T-helper 1 cell treated with Interleukin-12 subunit alpha and Interleukin-12 subunit beta and Interleukin-4 antibody, amounts not matched to agents 30 ng/mL and 1 ng/mL, for 36 hours (primary cell): ENCODE data around the gene SYTL3. TPM values are rescaled to one million over a fixed set of nuclear protein-coding genes. Genes with fewer than 3 reads are reported as not detected.

Experiments used
- intact Hi-C: fragments of 100-400 bp; cut with micrococcal nuclease; formaldehyde crosslinking; loops from one replicate; pipeline ENCODE4 v1.15.1; 2024
- total RNA-seq: library from RNA; stranded (reverse); gene quantifications from 2 replicates; pipeline ENCODE4 v1.2.3, GENCODE V29; 2022

SYTL3 gene
- total RNA-seq, 1 donor from 2014 or later = 64.0 TPM

DNA sequence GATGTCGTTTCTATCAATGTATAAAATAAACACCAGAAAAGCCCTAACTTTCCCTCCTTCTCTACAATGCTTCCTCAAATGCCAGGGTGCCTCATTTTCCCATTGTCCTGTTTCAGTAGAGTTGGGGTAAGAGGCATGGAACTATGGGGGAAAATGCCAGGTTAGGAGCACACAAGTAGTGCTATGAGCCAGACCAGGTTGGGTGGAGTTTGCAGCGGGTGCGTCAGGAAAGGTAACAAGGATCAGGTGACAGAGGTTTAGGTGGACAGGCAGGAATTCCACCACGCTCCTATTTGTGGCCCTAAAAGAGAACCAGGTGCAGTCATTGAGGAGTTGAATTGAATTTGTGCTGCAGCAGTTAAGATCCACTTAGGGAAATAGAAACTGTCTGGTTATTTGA, 36.5 kb downstream of the SYTL3 start:
- intact Hi-C loops = loop anchor here (1.0 to 2.0 kb wide), 3 partner anchors 126 to 480 kb away; partner anchors contain the start of gene TMEM181

DNA sequence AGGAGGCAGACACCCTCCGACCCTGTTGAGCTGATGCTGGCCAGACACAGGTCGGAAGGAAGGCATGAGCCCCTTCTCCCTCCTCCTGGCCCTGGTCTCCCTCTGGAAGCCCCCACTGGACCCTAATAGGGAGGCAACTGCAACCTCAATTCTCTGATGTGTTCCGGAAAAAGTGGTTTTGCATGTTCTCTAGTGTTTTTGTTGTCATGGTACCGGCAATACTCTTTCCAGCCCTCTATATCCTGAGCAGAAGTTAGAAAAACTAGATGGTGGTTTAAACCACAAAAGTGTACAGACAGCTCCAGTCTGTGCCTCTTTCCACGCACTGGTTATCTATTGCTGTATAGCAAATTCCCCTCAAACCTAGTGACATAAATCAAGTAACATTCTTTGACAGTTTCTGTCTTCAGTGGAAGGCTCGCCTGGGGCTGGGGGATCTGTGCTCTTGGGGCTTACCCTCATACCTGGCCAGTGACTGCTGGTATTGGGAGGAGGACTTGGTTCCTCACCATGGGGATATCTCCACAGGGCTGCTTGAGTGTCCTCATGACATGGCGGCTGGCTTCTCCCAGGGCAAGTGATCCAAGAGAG, 37.0 kb downstream of the SYTL3 start:
- intact Hi-C loops = loop anchor here (1.0 to 2.0 kb wide), 10 partner anchors 27 to 519 kb away; partner anchors contain the start of genes DYNLT1, GTF2H5, SERAC1 and TMEM181

DNA sequence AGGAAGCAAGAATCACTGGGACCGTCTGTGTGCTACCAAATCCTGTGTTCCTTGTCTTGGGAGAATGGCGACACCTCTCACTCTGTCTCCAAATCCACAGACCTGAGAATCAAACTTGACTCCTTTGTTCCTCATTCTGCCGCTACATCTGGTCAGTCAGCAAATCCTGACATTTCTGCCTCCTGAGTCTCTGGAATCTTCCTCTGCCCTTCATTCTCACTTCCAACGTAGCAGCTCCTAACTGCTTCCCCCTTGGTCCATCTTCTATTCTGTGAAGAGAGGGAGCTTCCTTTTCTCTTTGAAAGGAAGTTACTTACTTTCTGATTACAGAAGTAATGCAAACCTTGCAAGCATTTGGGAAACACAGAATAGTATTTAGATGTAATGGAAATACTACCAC, 37.7 kb downstream of the SYTL3 start:
- intact Hi-C loops = loop anchor here (1.0 to 2.0 kb wide), 9 partner anchors 27 to 519 kb away; partner anchors contain the start of genes DYNLT1, GTF2H5, SERAC1 and TMEM181

DNA sequence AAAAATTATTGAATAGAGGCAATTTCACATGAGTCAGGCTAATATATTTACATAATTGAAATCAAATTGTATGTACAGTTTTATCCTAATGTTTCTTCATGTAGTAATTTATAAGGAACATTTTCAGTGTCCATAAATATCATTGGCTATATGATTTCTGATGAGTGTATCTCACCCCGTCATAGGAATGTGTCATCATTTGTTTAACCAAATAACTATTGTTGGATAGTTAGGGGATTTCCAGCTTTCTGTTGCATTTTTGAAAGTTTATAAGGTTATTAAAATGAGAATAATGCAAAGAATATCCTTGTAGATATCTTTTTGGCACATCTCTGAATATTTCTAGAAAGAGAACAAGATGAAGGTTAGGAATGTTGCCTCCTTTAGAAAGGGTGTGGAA, 39.0 kb downstream of the SYTL3 start:
- intact Hi-C loops = no loop called here

DNA sequence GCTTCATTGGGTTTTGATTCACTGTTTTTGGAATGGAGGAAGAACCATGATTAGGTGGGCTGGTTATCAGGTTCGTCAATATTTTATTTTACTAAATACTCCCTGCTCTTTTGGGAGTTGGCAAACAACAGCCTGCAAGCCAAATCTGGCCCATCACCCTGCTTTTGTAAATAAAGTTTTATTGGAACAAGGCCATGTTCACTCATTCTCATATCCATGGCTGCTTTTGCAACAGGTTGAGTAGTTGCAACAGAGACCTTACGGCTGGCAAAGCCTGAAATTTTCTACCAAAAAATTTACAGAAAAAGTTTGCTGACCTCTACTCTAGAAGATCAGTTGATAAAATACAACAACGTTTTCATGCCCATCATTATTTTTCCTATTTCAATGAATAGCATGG, 45.1 kb downstream of the SYTL3 start:
- intact Hi-C loops = no loop called here

DNA sequence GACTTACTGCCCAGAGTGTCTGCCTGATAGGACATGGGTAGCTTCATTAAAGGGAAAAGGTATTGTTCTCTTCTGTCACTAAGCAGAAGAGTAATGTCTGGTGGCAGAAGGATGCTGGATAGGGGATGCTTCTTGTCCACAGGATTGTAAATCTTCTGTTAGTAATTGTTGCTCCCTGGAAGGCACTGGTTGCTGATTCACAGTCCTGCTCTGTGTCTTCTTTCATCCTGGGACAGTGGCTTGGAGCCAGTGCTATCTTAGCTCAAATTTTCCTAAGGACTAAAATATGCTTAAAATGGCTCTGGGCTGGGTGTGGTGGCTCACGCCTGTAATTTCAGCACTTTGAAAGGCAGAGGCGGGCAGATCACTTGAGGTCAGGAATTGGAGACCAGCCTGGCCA, 48.0 kb downstream of the SYTL3 start:
- intact Hi-C loops = no loop called here

DNA sequence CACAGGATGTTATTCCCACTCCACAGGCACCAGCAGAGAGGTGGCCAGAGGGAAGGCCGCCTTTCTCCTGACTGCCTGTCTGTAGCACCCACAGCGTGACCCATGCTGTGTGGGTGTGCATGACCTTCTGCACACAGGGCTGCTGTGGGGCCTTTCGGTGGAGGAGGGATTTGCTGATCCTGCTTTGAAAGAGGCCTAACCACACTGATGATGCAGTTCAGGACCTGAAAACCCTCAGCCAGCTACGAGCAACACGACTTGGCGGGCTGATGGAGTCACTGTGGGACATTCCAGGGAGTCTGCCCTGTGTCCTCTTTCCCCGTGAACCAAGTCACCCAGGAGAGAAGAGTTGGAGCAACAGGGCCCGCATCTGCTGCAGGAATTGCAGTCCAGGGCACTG, 49.1 kb downstream of the SYTL3 start:
- intact Hi-C loops = no loop called here

DNA sequence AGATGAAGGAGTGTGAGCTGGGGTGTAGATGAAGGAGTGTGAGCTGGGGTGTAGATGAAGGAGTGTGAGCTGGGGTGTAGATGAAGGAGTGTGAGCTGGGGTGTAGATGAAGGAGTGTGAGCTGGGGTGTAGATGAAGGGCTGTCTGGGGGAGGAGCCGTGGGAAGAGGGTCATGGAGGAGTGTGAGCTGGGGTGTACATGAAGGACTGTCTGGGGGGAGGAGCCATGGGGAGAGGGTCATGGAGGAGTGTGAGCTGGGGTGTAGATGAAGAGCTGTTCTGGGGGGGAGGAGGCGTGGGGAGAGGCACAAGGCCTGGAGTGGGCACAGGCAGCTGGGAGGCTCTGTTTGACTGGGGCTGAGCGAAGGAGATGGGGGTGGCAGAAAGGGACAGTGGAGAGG, 51.4 kb downstream of the SYTL3 start:
- intact Hi-C loops = loop anchor here (10.0 kb wide), 1 partner anchor 404 kb away; no protein-coding TSS in a partner anchor

DNA sequence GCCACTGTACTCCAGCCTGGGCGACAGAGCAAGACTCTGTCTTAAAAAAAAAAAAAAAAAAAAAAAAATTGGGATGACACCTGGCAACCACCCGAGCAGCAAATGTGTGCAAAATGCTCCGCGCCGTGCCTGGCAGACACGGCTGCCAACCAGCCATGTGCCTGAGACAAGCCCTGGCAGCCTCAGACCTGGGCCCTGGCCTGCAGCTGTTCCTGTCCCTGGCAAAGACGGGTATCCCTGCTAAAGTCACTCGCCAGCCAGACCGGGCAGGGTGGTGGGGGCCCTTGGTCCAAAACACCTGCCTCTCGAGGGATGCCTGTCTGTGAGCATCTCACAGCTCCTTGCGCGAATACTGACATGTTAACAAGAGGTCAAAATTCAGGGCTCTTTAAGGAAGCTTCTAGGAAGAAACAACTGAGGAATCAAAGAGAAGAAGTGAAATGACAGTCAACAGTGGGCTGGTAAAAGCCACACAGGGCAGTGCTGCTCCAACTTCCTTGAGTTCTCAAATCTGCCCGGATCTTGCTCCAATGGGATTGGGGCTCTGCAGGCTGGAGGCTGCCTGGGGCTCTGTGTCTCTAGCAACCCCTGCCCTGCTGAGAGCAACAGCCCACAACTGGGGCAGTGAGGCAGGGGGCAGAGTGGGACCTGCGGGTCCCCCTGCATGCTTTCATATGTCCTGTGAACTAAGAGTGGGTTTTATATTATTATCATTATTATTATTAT, 53.4 kb downstream of the SYTL3 start:
- intact Hi-C loops = loop anchor here (2.0 to 10.0 kb wide), 2 partner anchors 402 to 432 kb away; no protein-coding TSS in a partner anchor

DNA sequence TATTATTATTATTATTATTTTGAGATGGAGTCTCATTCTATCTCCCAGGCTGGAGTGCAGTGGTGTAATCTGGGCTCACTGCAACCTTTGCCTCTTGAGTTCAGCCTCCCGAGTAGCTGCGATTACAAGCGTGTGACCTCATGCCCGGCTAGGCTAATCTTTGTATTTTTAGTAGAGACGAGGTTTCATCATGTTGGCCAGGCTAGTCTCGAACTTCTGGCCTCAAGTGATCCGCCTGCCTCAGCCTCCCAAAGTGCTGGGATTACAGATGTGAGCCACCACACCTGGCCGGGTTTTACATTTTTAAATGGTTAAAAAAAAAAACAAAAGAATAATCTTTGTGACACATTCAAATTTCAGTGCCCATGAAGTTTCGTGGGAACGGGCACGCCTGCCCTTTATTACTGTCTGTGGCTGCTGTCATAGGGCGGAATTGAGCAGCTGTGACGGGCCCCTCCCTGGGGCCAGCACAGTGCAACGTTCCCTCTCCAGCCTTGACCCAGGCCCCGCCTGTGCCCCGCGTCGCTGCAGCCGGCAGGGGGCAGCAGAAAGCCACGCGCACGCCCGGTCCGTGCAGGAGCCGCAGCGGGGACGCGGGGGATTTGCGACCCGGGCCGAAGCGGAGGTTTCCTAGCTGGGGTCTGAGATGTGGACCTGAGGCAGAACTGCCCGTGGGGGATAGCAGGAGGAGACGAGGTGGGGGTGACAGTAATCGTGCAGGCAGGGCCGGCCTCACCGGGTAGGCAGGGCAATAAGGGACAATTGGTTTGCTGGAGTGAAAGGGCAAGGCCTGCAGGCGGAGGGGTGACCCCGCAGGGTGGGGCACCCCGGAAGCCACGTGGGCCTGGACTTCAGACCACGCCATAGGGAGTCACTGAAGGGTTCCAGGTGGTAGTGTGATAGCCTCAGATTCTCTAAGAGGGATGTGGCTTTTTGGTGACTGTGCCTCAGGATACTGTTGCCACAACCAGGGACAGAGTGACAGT, 54.3 kb downstream of the SYTL3 start:
- intact Hi-C loops = loop anchor here (1.0 to 10.0 kb wide), 6 partner anchors 16 to 431 kb away; no protein-coding TSS in a partner anchor

DNA sequence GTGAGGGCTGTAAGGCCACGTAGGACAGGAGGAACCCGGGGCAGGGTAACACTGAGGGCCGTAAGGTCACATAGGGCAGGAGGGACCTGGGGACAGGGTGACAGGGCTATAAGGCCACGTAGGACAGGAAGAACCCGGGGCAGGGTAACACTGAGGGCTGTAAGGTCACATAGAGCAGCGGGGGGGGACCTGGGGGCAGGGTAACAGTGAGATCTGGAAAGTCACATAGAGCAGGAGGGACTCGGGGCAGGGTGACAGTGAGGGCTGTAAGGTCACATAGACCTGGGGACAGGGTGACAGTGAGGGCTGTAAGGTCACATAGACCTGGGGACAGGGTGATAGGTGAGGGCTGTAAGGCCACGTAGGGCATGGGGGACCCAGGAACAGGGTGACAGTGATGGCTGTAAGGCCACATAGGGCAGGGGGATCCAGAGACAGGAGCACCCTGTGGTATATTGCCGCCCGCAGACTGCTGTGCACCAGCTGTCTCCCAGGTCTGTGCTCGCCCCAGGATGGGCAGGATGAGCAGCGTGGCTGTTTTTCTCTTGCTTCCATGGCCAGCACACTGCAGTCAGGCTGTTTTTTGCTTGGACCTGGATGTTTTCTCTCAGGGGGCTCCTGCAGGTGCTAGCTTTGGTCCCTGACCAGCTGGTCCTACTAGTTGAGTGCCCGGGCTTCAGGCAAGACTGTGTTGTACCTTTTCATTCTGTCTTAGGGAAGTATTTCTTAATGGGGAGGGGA, 55.7 kb downstream of the SYTL3 start:
- intact Hi-C loops = loop anchor here (10.0 kb wide), 1 partner anchor 399 kb away; no protein-coding TSS in a partner anchor

DNA sequence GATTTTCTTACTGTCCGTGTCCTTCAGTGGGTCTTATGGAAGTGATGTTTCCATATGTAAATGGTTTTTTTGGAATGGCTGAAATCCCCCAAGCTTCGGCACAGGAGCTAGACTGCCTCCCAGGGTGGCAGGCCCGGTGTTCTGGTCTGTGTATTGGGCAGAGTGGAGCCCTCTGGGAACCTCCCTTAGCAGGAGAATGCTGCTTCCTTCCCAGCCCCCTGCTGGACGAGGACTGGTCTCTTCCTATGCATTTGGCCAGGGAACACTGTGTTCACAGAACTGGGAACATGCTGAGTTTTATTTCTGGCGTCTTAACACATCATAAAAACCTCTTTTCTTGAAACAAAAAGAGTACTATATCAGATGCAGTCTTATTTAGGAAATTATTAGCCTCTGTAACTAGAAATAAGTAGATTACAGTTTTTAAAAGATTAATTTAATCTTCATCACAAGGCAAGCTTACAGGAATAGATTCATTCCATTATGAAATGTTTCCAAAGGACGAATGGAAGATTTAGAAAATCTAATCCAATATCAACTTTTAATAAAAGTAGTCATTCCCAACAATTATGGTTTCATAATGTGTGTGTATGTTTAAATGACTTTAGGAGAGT, 56.6 kb downstream of the SYTL3 start:
- intact Hi-C loops = loop anchor here (10.0 kb wide), 1 partner anchor 398 kb away; no protein-coding TSS in a partner anchor

DNA sequence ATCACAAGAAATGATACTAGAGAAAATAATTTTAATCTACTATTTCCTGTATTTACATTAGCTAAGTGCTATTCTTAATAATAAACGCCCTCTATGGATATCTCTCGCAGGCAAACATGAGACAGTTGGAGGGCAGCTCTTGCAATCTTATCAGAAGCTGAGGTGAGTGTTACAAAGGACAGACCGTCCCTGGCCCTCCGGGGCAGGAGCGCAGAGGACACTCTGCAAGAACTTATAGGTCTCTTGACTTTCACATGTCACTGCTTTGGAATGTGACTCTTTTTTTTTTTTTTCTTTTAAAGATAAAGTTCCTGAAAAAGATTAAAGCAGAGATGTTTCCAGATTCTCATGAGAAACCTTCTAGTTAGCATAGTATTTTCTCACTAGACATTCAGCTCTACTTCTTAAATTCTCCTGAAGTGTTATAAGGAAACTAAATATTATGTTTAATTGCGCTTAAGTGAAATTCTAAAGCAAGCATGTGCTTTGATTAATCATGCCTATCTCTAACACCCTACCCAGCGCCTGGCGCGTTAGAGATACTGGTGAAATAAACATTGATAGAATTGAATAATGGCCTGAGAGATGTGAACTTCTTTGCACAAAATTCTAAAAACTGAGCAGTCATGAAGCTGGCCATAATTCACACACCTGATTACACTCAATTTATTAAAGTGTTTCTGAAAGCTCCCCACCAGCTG, 57.4 kb downstream of the SYTL3 start:
- intact Hi-C loops = loop anchor here (10.0 kb wide), 1 partner anchor 398 kb away; no protein-coding TSS in a partner anchor

DNA sequence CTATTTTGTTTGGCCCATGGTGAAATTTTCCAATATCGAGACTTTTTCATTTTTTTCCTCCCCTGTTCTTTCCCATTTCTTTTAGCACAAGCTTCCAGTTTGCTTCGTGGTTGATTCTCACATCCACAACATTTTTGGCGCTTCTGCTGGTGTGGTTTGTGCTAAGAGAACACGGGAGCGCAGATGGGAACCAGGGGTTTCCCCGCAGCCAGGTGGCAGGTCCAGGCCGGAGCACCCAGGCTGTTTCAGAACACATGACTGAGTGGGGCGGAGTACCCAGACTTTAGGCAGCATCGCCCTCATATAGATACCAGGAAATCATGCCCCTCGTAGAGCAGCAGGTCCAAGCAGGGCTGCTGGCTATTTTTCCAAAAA, 58.0 kb downstream of the SYTL3 start:
- intact Hi-C loops = loop anchor here (10.0 kb wide), 1 partner anchor 397 kb away; no protein-coding TSS in a partner anchor

DNA sequence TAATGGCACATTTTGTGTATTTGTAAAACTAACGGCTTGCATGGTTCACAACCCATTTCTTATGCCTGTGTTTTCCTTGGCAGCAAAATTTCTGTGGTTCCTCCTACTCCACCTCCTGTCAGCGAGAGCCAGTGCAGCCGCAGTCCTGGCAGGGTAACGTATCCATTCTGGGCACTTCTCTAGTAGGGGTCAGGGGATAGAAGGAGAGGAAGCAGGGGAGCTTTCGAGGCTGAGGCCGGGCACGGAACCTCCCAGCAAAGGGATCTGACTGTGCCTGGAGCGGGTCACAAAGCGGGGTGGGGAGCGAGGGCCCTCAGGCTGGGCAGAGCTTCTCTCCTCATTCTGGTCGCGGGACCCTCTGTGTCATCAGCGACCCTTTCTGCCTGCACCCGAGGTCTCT, 58.4 kb downstream of the SYTL3 start:
- intact Hi-C loops = loop anchor here (10.0 kb wide), 1 partner anchor 397 kb away; no protein-coding TSS in a partner anchor

DNA sequence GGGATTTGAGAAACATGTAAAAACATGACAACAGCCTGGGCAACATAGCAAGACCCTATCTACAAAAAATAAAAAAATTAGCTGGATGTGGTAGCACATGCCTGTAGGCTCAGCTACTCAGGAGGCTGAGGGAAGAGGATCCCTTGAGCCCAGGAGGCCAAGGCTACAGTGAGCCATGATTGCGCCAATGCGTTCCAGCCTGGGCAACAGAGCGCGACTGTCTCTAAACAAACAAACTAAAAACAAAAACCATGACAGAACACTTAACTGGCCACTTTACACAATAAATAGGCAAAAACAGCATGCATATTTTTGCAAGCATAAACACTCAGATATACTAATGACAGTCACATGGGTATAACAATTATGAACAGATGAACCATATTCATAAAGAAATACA, 60.0 kb downstream of the SYTL3 start:
- intact Hi-C loops = loop anchor here (10.0 kb wide), 1 partner anchor 395 kb away; no protein-coding TSS in a partner anchor

DNA sequence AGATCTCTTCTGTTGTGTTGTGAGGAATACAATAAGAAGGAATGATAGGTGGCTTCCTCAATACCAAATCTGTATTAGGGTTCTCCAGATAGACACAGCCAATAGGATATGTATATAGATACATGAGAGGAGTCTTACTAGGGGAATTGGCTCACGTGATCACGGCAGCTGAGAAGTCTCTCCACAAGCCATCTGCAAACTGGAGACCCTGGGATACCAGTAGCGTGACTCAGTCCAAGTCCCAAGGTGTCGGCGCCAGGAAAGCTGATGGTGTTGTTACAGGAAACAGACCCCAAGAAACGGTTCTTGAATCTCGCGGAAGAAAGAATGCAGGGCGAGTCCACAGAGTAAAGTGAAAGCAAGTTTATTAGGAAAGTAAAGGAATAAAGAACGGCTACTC, 61.4 kb downstream of the SYTL3 start:
- intact Hi-C loops = no loop called here

DNA sequence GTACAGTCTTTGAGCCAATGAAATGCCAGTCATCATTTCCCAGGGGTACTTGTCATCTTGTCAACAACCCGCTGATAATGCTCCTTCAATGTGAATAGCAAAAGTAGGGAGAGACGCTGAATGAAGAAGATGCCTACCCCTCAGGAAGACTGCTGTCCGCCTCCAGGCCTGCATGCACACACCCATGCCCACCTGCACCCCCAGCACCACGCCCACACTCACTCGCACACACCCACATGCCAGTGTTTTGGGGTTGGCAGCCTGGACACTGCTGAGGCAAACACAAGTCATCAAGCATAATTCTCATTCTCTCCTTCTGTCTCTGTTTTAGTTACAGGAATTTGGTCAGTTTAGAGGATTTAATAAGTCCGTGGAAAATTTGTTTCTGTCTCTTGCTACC, 63.6 kb downstream of the SYTL3 start:
- intact Hi-C loops = no loop called here

DNA sequence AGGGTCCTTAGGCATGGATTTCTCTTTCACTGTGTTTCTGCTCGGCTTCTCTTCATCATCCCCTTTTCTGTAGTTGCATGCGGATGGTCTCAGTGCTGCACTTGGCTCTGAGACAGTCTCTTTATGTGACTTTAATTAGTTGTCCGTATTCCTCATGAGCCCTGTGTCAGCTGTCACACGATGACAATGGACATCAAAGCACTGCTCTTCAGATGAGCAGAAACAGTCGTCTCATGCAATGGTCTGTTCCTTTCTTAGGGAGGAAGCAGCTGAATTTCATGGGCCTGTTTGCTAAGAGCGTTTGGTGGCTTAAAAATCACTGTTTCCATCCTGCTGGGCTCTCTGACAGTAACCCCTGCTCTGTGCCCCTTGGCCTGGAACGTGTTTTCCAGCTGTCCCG, 64.9 kb downstream of the SYTL3 start:
- intact Hi-C loops = no loop called here
